K562 (cell line): ENCODE data around the gene OR2S2. TPM values are rescaled to one million over a fixed set of nuclear protein-coding genes. Genes with fewer than 3 reads are reported as not detected.

ENCODE experiments used
- C11orf30 ChIP-seq: fragments of 450-650 bp; IDR thresholded peaks from 2 replicates; pipeline ENCODE4 v1.6.1; 2016; ENCODE audit warnings: low read depth, mild to moderate bottlenecking
- ETV5 ChIP-seq: sonication (generic); formaldehyde crosslinking; IDR thresholded peaks from 2 replicates; pipeline ENCODE4 v1.4.0; 2020; ENCODE audit warnings: low read depth, mild to moderate bottlenecking, missing genetic modification reagents
- FOXJ2 ChIP-seq: fragments of 200-800 bp; sonication (Bioruptor generic); IDR thresholded peaks from 2 replicates; pipeline ENCODE4 v1.6.1; 2016; ENCODE audit warnings: missing genetic modification characterization, missing compliant biosample characterization
- HMG20A ChIP-seq: fragments of 450-650 bp; formaldehyde crosslinking; conservative IDR thresholded peaks from 2 replicates; pipeline ENCODE4 v1.4.0; 2020; ENCODE audit warnings: mild to moderate bottlenecking, mixed read lengths
- L3MBTL2 ChIP-seq: fragments of 450-650 bp; IDR thresholded peaks from 2 replicates; pipeline ENCODE4 v1.6.1; 2016; ENCODE audit warnings: mild to moderate bottlenecking, moderate library complexity
- NCOA2 ChIP-seq, 2 experiments: fragments of 450-650 bp; IDR thresholded peaks; 2 replicates each; pipeline ENCODE4 v1.6.1; 2018; ENCODE audit warnings: mild to moderate bottlenecking in 2 of 2, moderate library complexity in 1 of 2; ENCODE audit not compliant: partially characterized antibody in 2 of 2
- PHF21A ChIP-seq: fragments of 450-650 bp; IDR thresholded peaks from 2 replicates; pipeline ENCODE4 v1.6.1; 2017; ENCODE audit warnings: low read depth, borderline replicate concordance
- SIN3B ChIP-seq: fragments of 450-650 bp; IDR thresholded peaks from 2 replicates; pipeline ENCODE4 v1.6.1; 2017; ENCODE audit warnings: low read depth, mild to moderate bottlenecking, moderate library complexity
- SIRT6 ChIP-seq: IDR thresholded peaks from one replicate; pipeline ENCODE4 v1.6.1; 2012; ENCODE audit warnings: low read depth, mild to moderate bottlenecking, control low read depth, inconsistent platforms, low read length, moderate library complexity
- THRB ChIP-seq: fragments of 450-650 bp; formaldehyde crosslinking; conservative IDR thresholded peaks from 2 replicates; pipeline ENCODE4 v1.4.0; 2022; ENCODE audit warnings: mild to moderate bottlenecking, missing genetic modification characterization
- ZFX ChIP-seq: sonication (generic); formaldehyde crosslinking; IDR thresholded peaks from 2 replicates; pipeline ENCODE4 v1.8.0; 2022; ENCODE audit warnings: mild to moderate bottlenecking, missing genetic modification reagents, moderate library complexity
- ZNF830 ChIP-seq: fragments of 250-450 bp; sonication (Bioruptor Pico); IDR thresholded peaks from 2 replicates; pipeline ENCODE4 v1.5.0; 2021; ENCODE audit warnings: mild to moderate bottlenecking
- polyA plus RNA-seq, 8 experiments: library from polyadenylated mRNA; depleted of rRNA in 4 of 8; stranded (reverse) in 5 of 8; unstranded in 3 of 8; fragments of >200 nt; fragmentation: Nextera tagmentation in 2 of 8; fragmentation: Illumina TruSeq in 1 of 8; extraction: Ambion mirVana in 2 of 8; extraction: Trizol in 1 of 8; gene quantifications; 2 replicates each; pipeline versions ENCODE4 v1.2.1 to v1.2.3, GENCODE V29; 2011 to 2014; ENCODE audit warnings: inconsistent platforms in 1 of 8, missing spikeins in 1 of 8
- total RNA-seq, 7 experiments: library from RNA; depleted of rRNA in 6 of 7; stranded (reverse); fragments of >200 nt in 6 of 7; fragmentation: Illumina TruSeq in 2 of 7; extraction: Trizol in 2 of 7; gene quantifications; 2 replicates each; pipeline versions ENCODE4 v1.2.1 to v1.2.3, GENCODE V29; 2011 to 2021; ENCODE audit warnings: low replicate concordance in 1 of 7
- TF ChIP-seq, protein P1 (sequence below): fragments of 450-650 bp; IDR thresholded peaks from 2 replicates; pipeline ENCODE4 v1.6.1; 2016; ENCODE audit warnings: low read depth
- TF ChIP-seq, protein P2 (sequence below): IDR thresholded peaks from 3 replicates; pipeline ENCODE4 v1.6.1; 2011; ENCODE audit warnings: borderline replicate concordance, mild to moderate bottlenecking, moderate library complexity; ENCODE audit not compliant: insufficient read length; ENCODE audit errors: extremely low read depth
- TF ChIP-seq, protein P3 (sequence below): fragments of 450-650 bp; formaldehyde crosslinking; IDR thresholded peaks from 2 replicates; pipeline ENCODE4 v1.4.0; 2022; ENCODE audit warnings: missing genetic modification characterization

Gene OR2S2
- total and polyA plus RNA-seq, 9 of the 15 experiments (the other 6 are each of a cell fraction or from before 2014, with no cell fraction given) = not detected

DNA sequence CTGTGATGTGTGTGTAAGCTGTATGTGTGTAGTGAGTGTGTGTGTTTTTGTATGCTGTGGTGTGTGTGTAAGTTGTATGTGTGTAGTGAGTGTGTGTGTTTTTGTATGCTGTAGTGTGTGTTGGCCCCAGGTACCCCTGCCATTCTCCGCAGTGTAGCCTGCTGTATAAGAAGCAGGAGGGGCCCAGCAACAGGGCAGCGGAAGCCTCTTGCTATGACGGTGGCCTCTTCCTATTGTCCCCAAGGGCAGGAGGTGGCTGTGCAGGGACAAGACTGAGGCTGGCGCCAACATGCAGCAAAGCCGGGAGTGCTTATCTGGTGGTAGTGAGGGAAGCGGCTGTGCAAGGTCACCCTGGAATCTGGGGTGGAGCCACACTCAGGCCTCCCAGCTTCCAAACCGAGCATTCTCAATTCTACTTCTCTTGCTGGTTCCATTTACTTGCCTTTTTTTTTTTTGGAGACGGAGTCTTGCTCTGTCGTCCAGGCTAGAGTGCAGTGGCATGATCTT lies 43.6 kb downstream of the OR2S2 start (continued):
- TF ChIP-seq, protein P1, sequence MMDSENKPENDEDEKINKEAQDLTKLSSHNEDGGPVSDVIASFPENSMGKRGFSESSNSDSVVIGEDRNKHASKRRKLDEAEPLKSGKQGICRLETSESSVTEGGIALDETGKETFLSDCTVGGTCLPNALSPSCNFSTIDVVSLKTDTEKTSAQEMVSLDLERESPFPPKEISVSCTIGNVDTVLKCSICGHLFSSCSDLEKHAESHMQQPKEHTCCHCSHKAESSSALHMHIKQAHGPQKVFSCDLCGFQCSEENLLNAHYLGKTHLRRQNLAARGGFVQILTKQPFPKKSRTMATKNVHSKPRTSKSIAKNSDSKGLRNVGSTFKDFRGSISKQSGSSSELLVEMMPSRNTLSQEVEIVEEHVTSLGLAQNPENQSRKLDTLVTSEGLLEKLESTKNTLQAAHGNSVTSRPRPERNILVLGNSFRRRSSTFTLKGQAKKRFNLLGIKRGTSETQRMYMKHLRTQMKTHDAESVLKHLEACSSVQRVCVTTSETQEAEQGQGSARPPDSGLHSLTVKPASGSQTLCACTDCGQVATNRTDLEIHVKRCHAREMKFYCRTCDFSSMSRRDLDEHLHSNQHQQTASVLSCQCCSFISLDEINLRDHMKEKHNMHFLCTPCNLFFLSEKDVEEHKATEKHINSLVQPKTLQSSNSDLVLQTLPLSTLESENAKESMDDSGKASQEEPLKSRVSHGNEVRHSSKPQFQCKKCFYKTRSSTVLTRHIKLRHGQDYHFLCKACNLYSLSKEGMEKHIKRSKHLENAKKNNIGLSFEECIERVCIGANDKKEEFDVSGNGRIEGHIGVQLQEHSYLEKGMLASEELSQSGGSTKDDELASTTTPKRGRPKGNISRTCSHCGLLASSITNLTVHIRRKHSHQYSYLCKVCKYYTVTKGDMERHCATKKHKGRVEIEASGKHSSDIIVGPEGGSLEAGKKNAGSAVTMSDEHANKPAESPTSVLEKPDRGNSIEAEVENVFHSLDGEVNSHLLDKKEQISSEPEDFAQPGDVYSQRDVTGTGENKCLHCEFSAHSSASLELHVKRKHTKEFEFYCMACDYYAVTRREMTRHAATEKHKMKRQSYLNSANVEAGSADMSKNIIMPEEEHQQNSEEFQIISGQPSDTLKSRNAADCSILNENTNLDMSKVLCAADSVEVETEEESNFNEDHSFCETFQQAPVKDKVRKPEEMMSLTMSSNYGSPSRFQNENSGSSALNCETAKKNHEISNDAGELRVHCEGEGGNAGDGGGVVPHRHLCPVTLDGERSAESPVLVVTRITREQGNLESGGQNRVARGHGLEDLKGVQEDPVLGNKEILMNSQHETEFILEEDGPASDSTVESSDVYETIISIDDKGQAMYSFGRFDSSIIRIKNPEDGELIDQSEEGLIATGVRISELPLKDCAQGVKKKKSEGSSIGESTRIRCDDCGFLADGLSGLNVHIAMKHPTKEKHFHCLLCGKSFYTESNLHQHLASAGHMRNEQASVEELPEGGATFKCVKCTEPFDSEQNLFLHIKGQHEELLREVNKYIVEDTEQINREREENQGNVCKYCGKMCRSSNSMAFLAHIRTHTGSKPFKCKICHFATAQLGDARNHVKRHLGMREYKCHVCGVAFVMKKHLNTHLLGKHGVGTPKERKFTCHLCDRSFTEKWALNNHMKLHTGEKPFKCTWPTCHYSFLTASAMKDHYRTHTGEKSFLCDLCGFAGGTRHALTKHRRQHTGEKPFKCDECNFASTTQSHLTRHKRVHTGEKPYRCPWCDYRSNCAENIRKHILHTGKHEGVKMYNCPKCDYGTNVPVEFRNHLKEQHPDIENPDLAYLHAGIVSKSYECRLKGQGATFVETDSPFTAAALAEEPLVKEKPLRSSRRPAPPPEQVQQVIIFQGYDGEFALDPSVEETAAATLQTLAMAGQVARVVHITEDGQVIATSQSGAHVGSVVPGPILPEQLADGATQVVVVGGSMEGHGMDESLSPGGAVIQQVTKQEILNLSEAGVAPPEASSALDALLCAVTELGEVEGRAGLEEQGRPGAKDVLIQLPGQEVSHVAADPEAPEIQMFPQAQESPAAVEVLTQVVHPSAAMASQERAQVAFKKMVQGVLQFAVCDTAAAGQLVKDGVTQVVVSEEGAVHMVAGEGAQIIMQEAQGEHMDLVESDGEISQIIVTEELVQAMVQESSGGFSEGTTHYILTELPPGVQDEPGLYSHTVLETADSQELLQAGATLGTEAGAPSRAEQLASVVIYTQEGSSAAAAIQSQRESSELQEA = no peak
- no peak for TF ChIP-seq SIRT6
- TF ChIP-seq HMG20A (CRISPR knock-in tag) = no peak
- TF ChIP-seq, protein P2, sequence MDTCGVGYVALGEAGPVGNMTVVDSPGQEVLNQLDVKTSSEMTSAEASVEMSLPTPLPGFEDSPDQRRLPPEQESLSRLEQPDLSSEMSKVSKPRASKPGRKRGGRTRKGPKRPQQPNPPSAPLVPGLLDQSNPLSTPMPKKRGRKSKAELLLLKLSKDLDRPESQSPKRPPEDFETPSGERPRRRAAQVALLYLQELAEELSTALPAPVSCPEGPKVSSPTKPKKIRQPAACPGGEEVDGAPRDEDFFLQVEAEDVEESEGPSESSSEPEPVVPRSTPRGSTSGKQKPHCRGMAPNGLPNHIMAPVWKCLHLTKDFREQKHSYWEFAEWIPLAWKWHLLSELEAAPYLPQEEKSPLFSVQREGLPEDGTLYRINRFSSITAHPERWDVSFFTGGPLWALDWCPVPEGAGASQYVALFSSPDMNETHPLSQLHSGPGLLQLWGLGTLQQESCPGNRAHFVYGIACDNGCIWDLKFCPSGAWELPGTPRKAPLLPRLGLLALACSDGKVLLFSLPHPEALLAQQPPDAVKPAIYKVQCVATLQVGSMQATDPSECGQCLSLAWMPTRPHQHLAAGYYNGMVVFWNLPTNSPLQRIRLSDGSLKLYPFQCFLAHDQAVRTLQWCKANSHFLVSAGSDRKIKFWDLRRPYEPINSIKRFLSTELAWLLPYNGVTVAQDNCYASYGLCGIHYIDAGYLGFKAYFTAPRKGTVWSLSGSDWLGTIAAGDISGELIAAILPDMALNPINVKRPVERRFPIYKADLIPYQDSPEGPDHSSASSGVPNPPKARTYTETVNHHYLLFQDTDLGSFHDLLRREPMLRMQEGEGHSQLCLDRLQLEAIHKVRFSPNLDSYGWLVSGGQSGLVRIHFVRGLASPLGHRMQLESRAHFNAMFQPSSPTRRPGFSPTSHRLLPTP = no peak
- no peak for TF ChIP-seq PHF21A
- TF ChIP-seq NCOA2 (IDR thresholded peaks at IDR 0.05; ENCODE audit: partially characterized antibody in 2 of 2) = no peak
- TF ChIP-seq ZFX = peak; percentile 33
- no peak for TF ChIP-seq THRB
- peak; percentile 55; the same call in 1 of the 2 replicates for TF ChIP-seq L3MBTL2
- no peak for TF ChIP-seq ETV5
- TF ChIP-seq FOXJ2 (tag) = no peak
- TF ChIP-seq ZNF830 = no peak
- TF ChIP-seq C11orf30 = no peak
- TF ChIP-seq, protein P3, sequence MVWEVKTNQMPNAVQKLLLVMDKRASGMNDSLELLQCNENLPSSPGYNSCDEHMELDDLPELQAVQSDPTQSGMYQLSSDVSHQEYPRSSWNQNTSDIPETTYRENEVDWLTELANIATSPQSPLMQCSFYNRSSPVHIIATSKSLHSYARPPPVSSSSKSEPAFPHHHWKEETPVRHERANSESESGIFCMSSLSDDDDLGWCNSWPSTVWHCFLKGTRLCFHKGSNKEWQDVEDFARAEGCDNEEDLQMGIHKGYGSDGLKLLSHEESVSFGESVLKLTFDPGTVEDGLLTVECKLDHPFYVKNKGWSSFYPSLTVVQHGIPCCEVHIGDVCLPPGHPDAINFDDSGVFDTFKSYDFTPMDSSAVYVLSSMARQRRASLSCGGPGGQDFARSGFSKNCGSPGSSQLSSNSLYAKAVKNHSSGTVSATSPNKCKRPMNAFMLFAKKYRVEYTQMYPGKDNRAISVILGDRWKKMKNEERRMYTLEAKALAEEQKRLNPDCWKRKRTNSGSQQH (CRISPR knock-in tag) = no peak
- no peak for TF ChIP-seq SIN3B
